SK-N-SH treated with all-trans-retinoic acid at 6 μM for 48 hours (cell line): ENCODE results near the gene F11R.
"Not testable (repeated sequence)": the region's sequence is repeated elsewhere in the genome, so short reads cannot be mapped to it uniquely, and the experiment has no call there.

Experiments used
- ATAC-seq: fragments of 200-7000 bp; cut with Tn5 transposase; 3 replicates; pipeline ENCODE4 v1.9.1; 2020; ENCODE audit warnings: mild to moderate bottlenecking, moderate library complexity
- BACH2 ChIP-seq: fragments of 250-450 bp; sonication (Bioruptor Pico); IDR thresholded peaks from 2 replicates; pipeline ENCODE4 v1.9.0; 2021; ENCODE audit warnings: mild to moderate bottlenecking, borderline replicate concordance
- CSDC2 ChIP-seq: fragments of 250-450 bp; sonication (Bioruptor Pico); IDR thresholded peaks from 2 replicates; pipeline ENCODE4 v1.5.0; 2020; ENCODE audit warnings: mild to moderate bottlenecking, moderate library complexity
- CSRNP3 ChIP-seq: fragments of 250-450 bp; sonication (Bioruptor Pico); IDR thresholded peaks from 2 replicates; pipeline ENCODE4 v1.5.1; 2021; ENCODE audit warnings: mild to moderate bottlenecking, moderate library complexity
- ESRRG ChIP-seq: fragments of 250-450 bp; sonication (Bioruptor Pico); IDR thresholded peaks from 2 replicates; pipeline ENCODE4 v1.6.1; 2021; ENCODE audit warnings: mild to moderate bottlenecking
- GLIS3 ChIP-seq: fragments of 250-450 bp; sonication (Bioruptor Pico); IDR thresholded peaks from 2 replicates; pipeline ENCODE4 v1.5.0; 2020; ENCODE audit warnings: mild to moderate bottlenecking, moderate library complexity
- ISL1 ChIP-seq: fragments of 250-450 bp; sonication (Bioruptor Pico); IDR thresholded peaks from 2 replicates; pipeline ENCODE4 v2.1.2; 2022; ENCODE audit warnings: mild to moderate bottlenecking, moderate library complexity
- OSR1 ChIP-seq: fragments of 250-450 bp; sonication (Bioruptor Pico); IDR thresholded peaks from 2 replicates; pipeline ENCODE4 v1.8.0; 2022; ENCODE audit warnings: moderate library complexity, mild to moderate bottlenecking, inconsistent platforms
- PPARA ChIP-seq: fragments of 250-450 bp; sonication (Bioruptor Pico); IDR thresholded peaks from 2 replicates; pipeline ENCODE4 v1.5.0; 2020; ENCODE audit warnings: mild to moderate bottlenecking, borderline replicate concordance
- RARB ChIP-seq: fragments of 250-450 bp; sonication (Bioruptor Pico); IDR thresholded peaks from 2 replicates; pipeline ENCODE4 v1.8.0; 2021; ENCODE audit warnings: mild to moderate bottlenecking, moderate library complexity
- TCF4 ChIP-seq: fragments of 250-450 bp; sonication (Bioruptor Pico); IDR thresholded peaks from 2 replicates; pipeline ENCODE4 v1.8.0; 2021; ENCODE audit warnings: mild to moderate bottlenecking, moderate library complexity, borderline replicate concordance
- TOX ChIP-seq: fragments of 250-450 bp; sonication (Bioruptor Pico); IDR thresholded peaks from 2 replicates; pipeline ENCODE4 v1.8.0; 2021; ENCODE audit warnings: mild to moderate bottlenecking, moderate library complexity, borderline replicate concordance
- ZC3H10 ChIP-seq: fragments of 250-450 bp; sonication (Bioruptor Pico); IDR thresholded peaks from 2 replicates; pipeline ENCODE4 v1.5.1; 2021; ENCODE audit warnings: mild to moderate bottlenecking, moderate library complexity
- ZFP3 ChIP-seq: fragments of 250-450 bp; sonication (Bioruptor Pico); IDR thresholded peaks from 2 replicates; pipeline ENCODE4 v1.5.0; 2020; ENCODE audit warnings: mild to moderate bottlenecking, moderate library complexity
- ZNF565 ChIP-seq: fragments of 450-650 bp; formaldehyde crosslinking; conservative IDR thresholded peaks from 2 replicates; pipeline ENCODE4 v1.5.0; 2020; ENCODE audit warnings: low read depth, mild to moderate bottlenecking, moderate library complexity
- ZNF70 ChIP-seq: fragments of 450-650 bp; formaldehyde crosslinking; IDR thresholded peaks from 2 replicates; pipeline ENCODE4 v1.5.0; 2020; ENCODE audit warnings: mild to moderate bottlenecking, moderate library complexity
- ZNF8 ChIP-seq: fragments of 450-650 bp; formaldehyde crosslinking; IDR thresholded peaks from 2 replicates; pipeline ENCODE4 v1.5.0; 2020; ENCODE audit warnings: mild to moderate bottlenecking, moderate library complexity
- TF ChIP-seq, protein P1 (sequence below): fragments of 250-450 bp; sonication (Bioruptor Pico); IDR thresholded peaks from 2 replicates; pipeline ENCODE4 v1.8.0; 2020; ENCODE audit warnings: mild to moderate bottlenecking, moderate library complexity, borderline replicate concordance
- TF ChIP-seq, protein P2 (sequence below): fragments of 250-450 bp; sonication (Bioruptor Pico); IDR thresholded peaks from 2 replicates; pipeline ENCODE4 v1.5.1; 2020; ENCODE audit warnings: low read depth, mild to moderate bottlenecking, moderate library complexity
- TF ChIP-seq, protein P3 (sequence below): fragments of 250-450 bp; sonication (Bioruptor Pico); IDR thresholded peaks from 2 replicates; pipeline ENCODE4 v1.8.0; 2021; ENCODE audit warnings: low read depth, mild to moderate bottlenecking, moderate library complexity, borderline replicate concordance

The F11R gene

GRCh38 chr1:161019751-161020495 lies 1.0 kb downstream of the F11R start:
- no peak for TF ChIP-seq ISL1 (CRISPR knock-in tag)
- no peak for TF ChIP-seq TCF4
- ATAC-seq = no peak

DNA sequence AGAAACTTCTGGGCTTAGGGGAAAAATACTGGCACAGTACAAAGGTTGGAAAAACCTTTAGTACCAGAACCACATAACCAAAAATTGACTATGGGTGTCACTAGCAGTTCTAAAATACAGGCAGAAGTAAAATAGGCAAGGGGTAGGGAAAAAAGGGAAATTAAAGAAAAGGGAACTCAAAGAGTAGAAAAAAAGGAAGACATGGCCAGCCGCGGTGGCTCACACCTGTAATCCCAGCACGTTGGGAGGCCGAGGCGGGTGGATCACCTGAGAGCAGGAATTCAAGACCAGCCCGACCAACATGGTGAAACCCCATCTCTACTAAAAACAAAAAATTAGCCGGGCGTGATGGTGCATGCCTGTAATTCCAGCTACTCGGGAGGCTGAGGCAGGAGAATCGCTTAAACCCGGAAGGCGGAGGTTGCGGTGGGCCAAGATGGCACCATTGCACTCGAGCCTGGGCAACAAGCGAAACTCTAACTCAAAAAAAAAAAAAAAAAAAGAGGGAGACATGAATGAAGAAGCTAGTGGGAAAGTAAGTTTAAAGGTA lies 1.8 kb downstream of the F11R start:
- ATAC-seq = not testable (repeated sequence)

- no peak for ATAC-seq
Measured at GRCh38 chr1:161018631-161018930, 2.4 kb downstream of the F11R start.

DNA sequence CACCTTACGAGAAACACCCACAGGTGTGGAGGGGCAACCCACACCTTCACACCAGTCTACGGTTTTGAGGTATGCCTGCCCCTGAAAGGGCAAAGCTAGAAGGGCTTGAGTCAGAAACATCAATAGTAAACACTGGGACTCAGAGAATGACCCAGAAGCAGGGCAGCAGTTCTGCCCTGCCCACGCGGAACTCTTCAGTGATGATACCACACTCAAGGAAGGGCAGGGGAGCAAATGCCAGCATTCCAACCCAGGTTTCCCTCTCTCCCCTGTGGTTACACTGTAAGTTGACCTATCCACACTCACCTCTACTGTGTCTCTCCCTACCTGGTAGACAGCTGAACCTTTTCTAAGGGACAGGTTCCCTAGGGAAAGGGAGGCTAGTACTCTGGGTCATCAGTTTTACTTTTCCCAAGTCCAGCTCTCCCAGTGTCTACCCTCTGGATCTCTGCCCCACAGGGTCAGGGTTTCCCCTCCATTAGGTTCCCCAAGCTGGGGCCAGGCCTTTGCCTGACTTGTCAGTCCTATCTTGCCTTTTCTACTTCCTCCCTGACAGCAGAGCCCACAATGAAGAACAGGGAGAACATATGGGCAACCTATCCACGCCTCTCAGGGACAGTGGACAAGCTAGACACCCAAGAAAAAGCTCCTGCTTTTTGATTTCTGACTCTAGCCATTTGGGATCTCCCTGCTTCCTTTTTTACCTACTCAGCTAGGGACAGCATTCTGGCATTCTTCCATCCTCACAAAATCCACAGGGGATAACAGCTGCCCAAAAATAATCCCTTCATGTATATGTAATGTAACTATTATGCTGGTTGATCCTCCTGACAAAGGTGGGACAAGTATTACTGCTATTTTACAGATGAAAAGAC lies 3.0 kb downstream of the F11R start:
- TF ChIP-seq ZNF70 (CRISPR knock-in tag) (no peak), ESRRG (CRISPR knock-in tag) (no peak), ZNF565 (CRISPR knock-in tag) (no peak), OSR1 (CRISPR knock-in tag) (no peak), CSDC2 (CRISPR knock-in tag) (no peak), RARB (CRISPR knock-in tag) (no peak), ZFP3 (no peak), ZNF8 (CRISPR knock-in tag) (no peak), PPARA (no peak), GLIS3 (no peak), TOX (CRISPR knock-in tag) (no peak)
- TF ChIP-seq, protein P1, sequence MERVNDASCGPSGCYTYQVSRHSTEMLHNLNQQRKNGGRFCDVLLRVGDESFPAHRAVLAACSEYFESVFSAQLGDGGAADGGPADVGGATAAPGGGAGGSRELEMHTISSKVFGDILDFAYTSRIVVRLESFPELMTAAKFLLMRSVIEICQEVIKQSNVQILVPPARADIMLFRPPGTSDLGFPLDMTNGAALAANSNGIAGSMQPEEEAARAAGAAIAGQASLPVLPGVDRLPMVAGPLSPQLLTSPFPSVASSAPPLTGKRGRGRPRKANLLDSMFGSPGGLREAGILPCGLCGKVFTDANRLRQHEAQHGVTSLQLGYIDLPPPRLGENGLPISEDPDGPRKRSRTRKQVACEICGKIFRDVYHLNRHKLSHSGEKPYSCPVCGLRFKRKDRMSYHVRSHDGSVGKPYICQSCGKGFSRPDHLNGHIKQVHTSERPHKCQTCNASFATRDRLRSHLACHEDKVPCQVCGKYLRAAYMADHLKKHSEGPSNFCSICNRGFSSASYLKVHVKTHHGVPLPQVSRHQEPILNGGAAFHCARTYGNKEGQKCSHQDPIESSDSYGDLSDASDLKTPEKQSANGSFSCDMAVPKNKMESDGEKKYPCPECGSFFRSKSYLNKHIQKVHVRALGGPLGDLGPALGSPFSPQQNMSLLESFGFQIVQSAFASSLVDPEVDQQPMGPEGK (CRISPR knock-in tag) = no peak
- TF ChIP-seq, protein P2, sequence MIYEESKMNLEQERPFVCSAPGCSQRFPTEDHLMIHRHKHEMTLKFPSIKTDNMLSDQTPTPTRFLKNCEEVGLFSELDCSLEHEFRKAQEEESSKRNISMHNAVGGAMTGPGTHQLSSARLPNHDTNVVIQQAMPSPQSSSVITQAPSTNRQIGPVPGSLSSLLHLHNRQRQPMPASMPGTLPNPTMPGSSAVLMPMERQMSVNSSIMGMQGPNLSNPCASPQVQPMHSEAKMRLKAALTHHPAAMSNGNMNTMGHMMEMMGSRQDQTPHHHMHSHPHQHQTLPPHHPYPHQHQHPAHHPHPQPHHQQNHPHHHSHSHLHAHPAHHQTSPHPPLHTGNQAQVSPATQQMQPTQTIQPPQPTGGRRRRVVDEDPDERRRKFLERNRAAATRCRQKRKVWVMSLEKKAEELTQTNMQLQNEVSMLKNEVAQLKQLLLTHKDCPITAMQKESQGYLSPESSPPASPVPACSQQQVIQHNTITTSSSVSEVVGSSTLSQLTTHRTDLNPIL = no peak
- TF ChIP-seq, all 23 proteins: peak for 0
- no peak for ATAC-seq

More at GRCh38 chr1:161018631-161018930, 2.4 kb downstream of the F11R start:
- TF ChIP-seq ESRRG (CRISPR knock-in tag) = no peak
- TF ChIP-seq RARB (CRISPR knock-in tag) = no peak
- TF ChIP-seq PPARA = no peak
- no peak for TF ChIP-seq BACH2 (CRISPR knock-in tag)
- no peak for TF ChIP-seq ZFP3
- TF ChIP-seq CSRNP3 (CRISPR knock-in tag) = no peak
- no peak for TF ChIP-seq ZC3H10 (CRISPR knock-in tag)
- TF ChIP-seq CSDC2 (CRISPR knock-in tag) = no peak
- TF ChIP-seq, protein P3, sequence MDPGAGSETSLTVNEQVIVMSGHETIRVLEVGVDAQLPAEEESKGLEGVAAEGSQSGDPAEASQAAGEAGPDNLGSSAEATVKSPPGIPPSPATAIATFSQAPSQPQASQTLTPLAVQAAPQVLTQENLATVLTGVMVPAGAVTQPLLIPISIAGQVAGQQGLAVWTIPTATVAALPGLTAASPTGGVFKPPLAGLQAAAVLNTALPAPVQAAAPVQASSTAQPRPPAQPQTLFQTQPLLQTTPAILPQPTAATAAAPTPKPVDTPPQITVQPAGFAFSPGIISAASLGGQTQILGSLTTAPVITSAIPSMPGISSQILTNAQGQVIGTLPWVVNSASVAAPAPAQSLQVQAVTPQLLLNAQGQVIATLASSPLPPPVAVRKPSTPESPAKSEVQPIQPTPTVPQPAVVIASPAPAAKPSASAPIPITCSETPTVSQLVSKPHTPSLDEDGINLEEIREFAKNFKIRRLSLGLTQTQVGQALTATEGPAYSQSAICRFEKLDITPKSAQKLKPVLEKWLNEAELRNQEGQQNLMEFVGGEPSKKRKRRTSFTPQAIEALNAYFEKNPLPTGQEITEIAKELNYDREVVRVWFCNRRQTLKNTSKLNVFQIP (CRISPR knock-in tag) = no peak
- TF ChIP-seq, all 23 proteins: peak for 0

- ATAC-seq = not testable (repeated sequence)
Measured at GRCh38 chr1:161017181-161017580, 3.8 kb downstream of the F11R start.
